HG03354 (cell line): Measurements from ENCODE around the gene SLC5A12.

ENCODE experiments used
- ATAC-seq: cut with Tn5 transposase; IDR thresholded peaks from one replicate; pipeline ENCODE4 v1.9.1; 2021; ENCODE audit warnings: mild to moderate bottlenecking; ENCODE audit not compliant: unreplicated experiment, poor library complexity, severe bottlenecking

The SLC5A12 gene

GRCh38 chr11:26721948-26722475, at the start of gene SLC5A12:
TSS of gene SLC5A12 (minus strand) at chr11:26722060. CDS start at chr11:26721714, 346 bp downstream.
- no peak for ATAC-seq

GRCh38 chr11:26769027-26769426, 47.2 kb upstream of the SLC5A12 start:
- ATAC-seq = no peak

- no peak for ATAC-seq
Measured at GRCh38 chr11:26767060-26767459, 45.2 kb upstream of the SLC5A12 start.

GRCh38 chr11:26765323-26765722, 43.5 kb upstream of the SLC5A12 start:
- no peak for ATAC-seq

GRCh38 chr11:26764825-26765224, 43.0 kb upstream of the SLC5A12 start:
- ATAC-seq = no peak

GRCh38 chr11:26764315-26764714, 42.5 kb upstream of the SLC5A12 start:
- no peak for ATAC-seq

GRCh38 chr11:26762089-26762488, 40.2 kb upstream of the SLC5A12 start:
- no peak for ATAC-seq

GRCh38 chr11:26761361-26761809, 39.5 kb upstream of the SLC5A12 start:
- no peak for ATAC-seq

GRCh38 chr11:26757995-26758394, 36.1 kb upstream of the SLC5A12 start:
- no peak for ATAC-seq

- no peak for ATAC-seq
Measured at GRCh38 chr11:26755762-26756161, 33.9 kb upstream of the SLC5A12 start.

GRCh38 chr11:26753723-26754504, 32.1 kb upstream of the SLC5A12 start:
- ATAC-seq = peak; percentile 80

- no peak for ATAC-seq
Measured at GRCh38 chr11:26749927-26750326, 28.1 kb upstream of the SLC5A12 start.

GRCh38 chr11:26743622-26744021, 21.8 kb upstream of the SLC5A12 start:
- no peak for ATAC-seq

GRCh38 chr11:26742966-26743365, 21.1 kb upstream of the SLC5A12 start:
- no peak for ATAC-seq

- no peak for ATAC-seq
Measured at GRCh38 chr11:26741036-26741435, 19.2 kb upstream of the SLC5A12 start.

GRCh38 chr11:26739366-26740073, 17.7 kb upstream of the SLC5A12 start:
- no peak for ATAC-seq

- ATAC-seq = no peak
Measured at GRCh38 chr11:26734691-26735090, 12.8 kb upstream of the SLC5A12 start.

GRCh38 chr11:26731084-26731456, 9.2 kb upstream of the SLC5A12 start:
- no peak for ATAC-seq

GRCh38 chr11:26730414-26731083, 8.7 kb upstream of the SLC5A12 start:
- no peak for ATAC-seq

GRCh38 chr11:26729284-26729683, 7.4 kb upstream of the SLC5A12 start:
- no peak for ATAC-seq
